H1 (cell line): ENCODE data around the gene CCDC183.

Source experiments
- CEBPB ChIP-seq: IDR thresholded peaks from 2 replicates; pipeline ENCODE4 v1.6.1; 2012; ENCODE audit warnings: low read depth, low read length
- CHD2 ChIP-seq: IDR thresholded peaks from 2 replicates; pipeline ENCODE4 v1.6.1; 2012; ENCODE audit warnings: low read length, improper control_type of control experiment
- CREB1 ChIP-seq: IDR thresholded peaks from 2 replicates; pipeline ENCODE4 v1.6.1; 2012; ENCODE audit warnings: inconsistent platforms
- EP300 ChIP-seq, 2 experiments: IDR thresholded peaks; 1 replicate in 1 of 2; 2 replicates in 1 of 2; pipeline ENCODE4 v1.6.1; 2011 to 2012; ENCODE audit warnings: low read depth in 2 of 2, low read length in 2 of 2, mild to moderate bottlenecking in 2 of 2, borderline replicate concordance in 1 of 2, inconsistent platforms in 1 of 2, moderate library complexity in 1 of 2
- POLR2A ChIP-seq, 2 experiments: IDR thresholded peaks; 1 replicate in 1 of 2; 2 replicates in 1 of 2; pipeline ENCODE4 v1.6.1; 2011; ENCODE audit warnings: low read depth in 2 of 2, low read length in 2 of 2, mild to moderate bottlenecking in 2 of 2; ENCODE audit errors: control extremely low read depth in 1 of 2
- POLR2AphosphoS5 ChIP-seq: IDR thresholded peaks from 2 replicates; pipeline ENCODE4 v1.6.1; 2011; ENCODE audit warnings: low read depth, low read length
- RAD21 ChIP-seq, 2 experiments: IDR thresholded peaks in 1 of 2; conservative IDR thresholded peaks in 1 of 2; 2 replicates each; pipeline ENCODE4 v1.6.1; 2011; ENCODE audit warnings: low read depth in 2 of 2, low read length in 2 of 2, improper control_type of control experiment in 1 of 2, inconsistent platforms in 1 of 2, mild to moderate bottlenecking in 1 of 2, moderate library complexity in 1 of 2
- SP2 ChIP-seq: IDR thresholded peaks from 2 replicates; pipeline ENCODE4 v1.6.1; 2012; ENCODE audit warnings: mild to moderate bottlenecking, low read length, inconsistent platforms
- TF ChIP-seq, protein P1 (sequence below), 3 experiments: IDR thresholded peaks; 1 replicate in 2 of 3; 2 replicates in 1 of 3; pipeline versions ENCODE4 v1.5.1 to v1.6.1; 2011; ENCODE audit warnings: low read length in 3 of 3, mild to moderate bottlenecking in 3 of 3, inconsistent platforms in 2 of 3, low read depth in 1 of 3, moderate library complexity in 1 of 3; ENCODE audit not compliant: insufficient read depth in 1 of 3; ENCODE audit errors: control extremely low read depth in 1 of 3
- TF ChIP-seq, protein P2 (sequence below): IDR thresholded peaks from 2 replicates; pipeline ENCODE4 v1.6.1; 2012; ENCODE audit warnings: inconsistent platforms

DNA sequence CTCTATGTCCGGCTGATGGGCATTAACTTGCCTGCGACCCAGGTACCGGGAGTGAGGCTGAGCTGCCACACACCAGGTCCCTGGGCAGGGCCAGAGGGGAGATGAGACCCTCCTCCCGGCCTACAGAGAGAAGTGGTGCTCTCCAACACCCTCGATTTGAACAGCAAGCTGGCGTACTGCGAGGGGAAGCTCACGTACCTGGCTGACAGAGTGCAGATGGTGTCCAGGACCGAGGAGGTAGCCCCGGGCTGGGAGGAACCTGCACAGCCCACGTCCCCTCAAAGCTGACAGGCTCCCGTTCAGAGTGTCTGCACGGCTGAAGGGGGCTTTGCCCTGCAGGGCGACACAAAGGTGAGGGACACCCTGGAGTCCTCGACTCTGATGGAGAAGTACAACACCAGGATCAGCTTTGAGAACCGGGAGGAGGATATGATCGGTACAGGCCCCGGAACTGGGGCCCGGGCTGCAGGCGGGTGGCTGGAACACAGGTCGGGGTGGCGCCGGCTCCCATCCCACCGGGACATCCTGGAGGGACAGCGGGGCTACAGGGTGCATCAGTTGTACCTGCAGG, 10.6 kb downstream of the CCDC183 start:
- TF ChIP-seq SP2 = no peak
- no peak for TF ChIP-seq CHD2
- no peak for TF ChIP-seq CREB1
- TF ChIP-seq RAD21 (IDR thresholded peaks at IDR 0.05 in 1 of 2, conservative IDR thresholded peaks at IDR 0.05 in 1 of 2; ENCODE audit: low read depth in 2 of 2, low read length in 2 of 2) = no peak
- TF ChIP-seq, protein P1, sequence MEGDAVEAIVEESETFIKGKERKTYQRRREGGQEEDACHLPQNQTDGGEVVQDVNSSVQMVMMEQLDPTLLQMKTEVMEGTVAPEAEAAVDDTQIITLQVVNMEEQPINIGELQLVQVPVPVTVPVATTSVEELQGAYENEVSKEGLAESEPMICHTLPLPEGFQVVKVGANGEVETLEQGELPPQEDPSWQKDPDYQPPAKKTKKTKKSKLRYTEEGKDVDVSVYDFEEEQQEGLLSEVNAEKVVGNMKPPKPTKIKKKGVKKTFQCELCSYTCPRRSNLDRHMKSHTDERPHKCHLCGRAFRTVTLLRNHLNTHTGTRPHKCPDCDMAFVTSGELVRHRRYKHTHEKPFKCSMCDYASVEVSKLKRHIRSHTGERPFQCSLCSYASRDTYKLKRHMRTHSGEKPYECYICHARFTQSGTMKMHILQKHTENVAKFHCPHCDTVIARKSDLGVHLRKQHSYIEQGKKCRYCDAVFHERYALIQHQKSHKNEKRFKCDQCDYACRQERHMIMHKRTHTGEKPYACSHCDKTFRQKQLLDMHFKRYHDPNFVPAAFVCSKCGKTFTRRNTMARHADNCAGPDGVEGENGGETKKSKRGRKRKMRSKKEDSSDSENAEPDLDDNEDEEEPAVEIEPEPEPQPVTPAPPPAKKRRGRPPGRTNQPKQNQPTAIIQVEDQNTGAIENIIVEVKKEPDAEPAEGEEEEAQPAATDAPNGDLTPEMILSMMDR (IDR thresholded peaks at IDR 0.05; ENCODE audit: control extremely low read depth in 1 of 3, insufficient read depth in 1 of 3, low read depth in 1 of 3, low read length in 3 of 3) = no peak
- TF ChIP-seq, protein P2, sequence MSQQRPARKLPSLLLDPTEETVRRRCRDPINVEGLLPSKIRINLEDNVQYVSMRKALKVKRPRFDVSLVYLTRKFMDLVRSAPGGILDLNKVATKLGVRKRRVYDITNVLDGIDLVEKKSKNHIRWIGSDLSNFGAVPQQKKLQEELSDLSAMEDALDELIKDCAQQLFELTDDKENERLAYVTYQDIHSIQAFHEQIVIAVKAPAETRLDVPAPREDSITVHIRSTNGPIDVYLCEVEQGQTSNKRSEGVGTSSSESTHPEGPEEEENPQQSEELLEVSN = no peak
- no peak for TF ChIP-seq CEBPB
- no peak for TF ChIP-seq POLR2A (IDR thresholded peaks at IDR 0.05; ENCODE audit: control extremely low read depth in 1 of 2, low read depth in 2 of 2, low read length in 2 of 2)
- no peak for TF ChIP-seq EP300 (IDR thresholded peaks at IDR 0.05; ENCODE audit: borderline replicate concordance in 1 of 2, low read depth in 2 of 2, low read length in 2 of 2)
- TF ChIP-seq POLR2AphosphoS5 = no peak
